Metanephros (tissue), 1 donor: ENCODE data around the gene OR51T1. TPM values are rescaled to one million over a fixed set of nuclear protein-coding genes. Genes with fewer than 3 reads are reported as not detected.

ENCODE experiments used
- total RNA-seq: library from RNA; depleted of rRNA; stranded (reverse); fragments of >200 nt; gene quantifications from one replicate; pipeline ENCODE4 v1.2.3, GENCODE V29; 2014

Gene OR51T1, protein sequence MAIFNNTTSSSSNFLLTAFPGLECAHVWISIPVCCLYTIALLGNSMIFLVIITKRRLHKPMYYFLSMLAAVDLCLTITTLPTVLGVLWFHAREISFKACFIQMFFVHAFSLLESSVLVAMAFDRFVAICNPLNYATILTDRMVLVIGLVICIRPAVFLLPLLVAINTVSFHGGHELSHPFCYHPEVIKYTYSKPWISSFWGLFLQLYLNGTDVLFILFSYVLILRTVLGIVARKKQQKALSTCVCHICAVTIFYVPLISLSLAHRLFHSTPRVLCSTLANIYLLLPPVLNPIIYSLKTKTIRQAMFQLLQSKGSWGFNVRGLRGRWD
- total RNA-seq = not detected

DNA sequence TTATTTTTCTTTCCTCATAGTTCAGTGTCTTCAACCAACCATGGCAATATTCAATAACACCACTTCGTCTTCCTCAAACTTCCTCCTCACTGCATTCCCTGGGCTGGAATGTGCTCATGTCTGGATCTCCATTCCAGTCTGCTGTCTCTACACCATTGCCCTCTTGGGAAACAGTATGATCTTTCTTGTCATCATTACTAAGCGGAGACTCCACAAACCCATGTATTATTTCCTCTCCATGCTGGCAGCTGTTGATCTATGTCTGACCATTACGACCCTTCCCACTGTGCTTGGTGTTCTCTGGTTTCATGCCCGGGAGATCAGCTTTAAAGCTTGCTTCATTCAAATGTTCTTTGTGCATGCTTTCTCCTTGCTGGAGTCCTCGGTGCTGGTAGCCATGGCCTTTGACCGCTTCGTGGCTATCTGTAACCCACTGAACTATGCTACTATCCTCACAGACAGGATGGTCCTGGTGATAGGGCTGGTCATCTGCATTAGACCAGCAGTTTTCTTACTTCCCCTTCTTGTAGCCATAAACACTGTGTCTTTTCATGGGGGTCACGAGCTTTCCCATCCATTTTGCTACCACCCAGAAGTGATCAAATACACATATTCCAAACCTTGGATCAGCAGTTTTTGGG is at the start of gene OR51T1:
Gene OR51T1, plus strand, starts transcription at position 41 of the 641 bp plus-strand sequence. Its CDS starts 0 bp downstream, at position 41.

DNA sequence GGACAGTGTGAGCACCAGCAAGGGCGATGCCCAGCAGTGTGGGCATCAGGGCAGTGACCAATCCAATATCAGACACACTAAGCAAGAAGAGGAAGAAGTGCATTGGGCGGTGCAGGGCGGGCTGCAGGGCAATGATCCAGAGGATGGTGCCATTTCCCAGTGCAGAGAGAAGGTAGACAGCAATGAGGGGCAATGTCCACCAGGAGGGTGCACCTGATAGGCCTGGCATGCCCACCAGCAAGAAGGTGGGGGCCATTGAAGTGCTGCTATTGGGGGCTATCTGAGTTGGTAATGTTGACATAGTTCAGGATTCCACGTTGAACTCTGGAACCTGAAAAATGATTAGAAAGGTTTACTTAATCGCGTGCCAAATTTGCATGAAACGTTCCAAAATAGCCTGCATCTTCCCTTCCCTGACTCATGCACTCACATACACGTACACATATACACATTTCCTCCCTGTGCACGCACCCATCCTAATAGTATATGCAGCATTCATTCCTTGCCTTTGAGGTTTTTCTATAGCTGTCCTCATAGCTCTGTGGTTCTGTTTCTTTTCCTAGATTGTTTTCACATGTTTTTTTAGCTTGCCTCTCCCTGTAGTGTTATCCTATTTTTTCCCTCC is 32.7 kb upstream of the OR51T1 start, which contains the start of gene OR51S1:
Gene OR51S1, minus strand, starts transcription at position 301 of the 625 bp plus-strand sequence. Its CDS starts 0 bp downstream, at position 301.

GRCh38 chr11:4903484-4903883 is 21.8 kb downstream of the OR51T1 start, which contains the start of gene OR51A7:
Gene OR51A7, plus strand, starts transcription at chr11:4903783. Its CDS starts 3,587 bp downstream, at chr11:4907370.

GRCh38 chr11:4919250-4919649 is 37.5 kb downstream of the OR51T1 start, which contains the start of gene OR51G2:
Gene OR51G2, minus strand, starts transcription at chr11:4919350. Its CDS starts 3,687 bp downstream, at chr11:4915663.

GRCh38 chr11:4924239-4924638 is 42.5 kb downstream of the OR51T1 start, which contains the start of gene OR51G1:
Gene OR51G1, minus strand, starts transcription at chr11:4924339. Its CDS starts 0 bp downstream, at chr11:4924339.

Other genes with a start within 250 kb of the OR51T1 start
- gene OR51D1, start 244.4 kb upstream of the OR51T1 start, total RNA-seq = not detected
- 1.3 TPM for gene OR51E1, start 237.9 kb upstream of the OR51T1 start, total RNA-seq
- gene OR51E2, start 184.0 kb upstream of the OR51T1 start, total RNA-seq = 0.23 TPM
- gene MMP26, start 177.1 kb upstream of the OR51T1 start, total RNA-seq = not detected
- not detected for gene OR51F1, start 112.0 kb upstream of the OR51T1 start, total RNA-seq
- not detected for gene OR52R1, start 77.5 kb upstream of the OR51T1 start, total RNA-seq
- gene OR51F2, start 60.6 kb upstream of the OR51T1 start, total RNA-seq = 0.18 TPM
- not detected for gene OR51S1, start 32.7 kb upstream of the OR51T1 start, total RNA-seq
- gene OR51A7, start 21.9 kb downstream of the OR51T1 start, total RNA-seq = not detected
- not detected for gene OR51G2, start 37.5 kb downstream of the OR51T1 start, total RNA-seq
- gene OR51G1, start 42.4 kb downstream of the OR51T1 start, total RNA-seq = not detected
- not detected for gene OR51A4, start 65.7 kb downstream of the OR51T1 start, total RNA-seq
- gene OR51A2, start 73.8 kb downstream of the OR51T1 start, total RNA-seq = not detected
- not detected for gene OR51L1, start 113.0 kb downstream of the OR51T1 start, total RNA-seq
- not detected for gene OR52J3, start 164.6 kb downstream of the OR51T1 start, total RNA-seq
- not detected for gene OR52E2, start 177.7 kb downstream of the OR51T1 start, total RNA-seq
- not detected for gene OR52E1, start 187.7 kb downstream of the OR51T1 start, total RNA-seq